Bronchial epithelial cell (primary cell): ENCODE data around the gene PHF19. TPM values are rescaled to one million over a fixed set of nuclear protein-coding genes. Genes with fewer than 3 reads are reported as not detected.
A peak's percentile ranks its signal among the peaks of the same experiment; 100 is the strongest.

Experiments used
- DNase-seq: peaks from one replicate; pipeline ENCODE4 v3.0.0-alpha.2; 2010; ENCODE audit warnings: low read depth
- FAIRE-seq: peaks from 2 replicates; lab custom pipeline; 2011; peaks lifted over from hg19 to GRCh38; lab: Jason Lieb, UNC
- H3K27me3 ChIP-seq: 2 replicates; pipeline ENCODE4 v1.5.1; 2011; ENCODE audit warnings: low read length; ENCODE audit not compliant: control insufficient read depth, insufficient read depth
- H3K36me3 ChIP-seq: 2 replicates; pipeline ENCODE4 v1.5.1; 2011; ENCODE audit warnings: low read length; ENCODE audit not compliant: control insufficient read depth, insufficient read depth
- H3K4me3 ChIP-seq: 2 replicates; pipeline ENCODE4 v1.5.1; 2011; ENCODE audit warnings: mild to moderate bottlenecking, low read depth, low read length, control low read depth
- total RNA-seq: library from RNA; depleted of rRNA; stranded (reverse); fragments of >200 nt; gene quantifications from 2 replicates; pipeline ENCODE4 v1.2.1, GENCODE V29; 2014
- TF ChIP-seq, protein P1 (sequence below): IDR thresholded peaks from 2 replicates; pipeline ENCODE4 v1.5.1; 2011; ENCODE audit warnings: mild to moderate bottlenecking, moderate library complexity, low read length, control low read depth, inconsistent platforms; ENCODE audit not compliant: insufficient read depth, severe bottlenecking

Gene PHF19
- total RNA-seq, 1 donor from 2014 or later, result 7.6 TPM

DNA sequence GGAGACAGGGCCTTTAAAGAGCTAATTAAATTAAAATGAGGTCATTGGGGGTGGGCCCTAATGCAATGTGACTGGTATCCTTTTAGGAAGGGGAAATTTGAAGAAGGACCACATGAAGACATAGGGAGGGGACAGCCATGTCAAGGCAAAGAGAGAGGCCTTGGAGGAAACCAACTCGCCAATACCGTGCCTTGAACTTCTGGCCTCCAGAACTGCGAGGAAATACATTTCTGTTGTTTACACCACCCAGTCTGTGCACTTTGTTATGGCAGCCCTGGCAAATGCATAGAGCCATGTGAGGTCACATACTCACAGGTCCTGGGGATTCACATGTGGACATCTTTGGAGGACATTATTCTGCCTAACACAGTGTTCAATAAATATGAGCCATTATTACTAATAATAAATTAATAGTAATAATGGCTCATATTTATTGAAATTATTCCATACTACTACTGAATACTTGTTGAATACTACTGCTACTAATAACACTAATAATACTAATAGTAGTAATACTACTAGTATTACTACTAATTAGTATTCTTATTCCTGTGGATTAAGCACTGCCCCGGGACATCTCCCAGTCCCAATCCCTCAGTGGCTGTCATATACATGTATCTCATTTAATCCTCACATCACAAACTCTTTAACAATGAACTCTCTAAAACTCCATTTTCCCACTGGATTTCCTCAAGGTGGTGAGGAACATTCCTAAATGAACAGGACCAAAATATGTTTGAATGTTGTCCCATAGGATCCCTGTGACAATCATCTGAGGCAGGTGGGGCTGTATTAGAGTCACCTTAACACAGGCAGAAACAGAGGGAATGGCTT, 41.2 kb upstream of the PHF19 start:
- H3K27me3 ChIP-seq, result no peaks in the 10 kb centered on the region
- no peak for FAIRE-seq
- TF ChIP-seq, protein P1, sequence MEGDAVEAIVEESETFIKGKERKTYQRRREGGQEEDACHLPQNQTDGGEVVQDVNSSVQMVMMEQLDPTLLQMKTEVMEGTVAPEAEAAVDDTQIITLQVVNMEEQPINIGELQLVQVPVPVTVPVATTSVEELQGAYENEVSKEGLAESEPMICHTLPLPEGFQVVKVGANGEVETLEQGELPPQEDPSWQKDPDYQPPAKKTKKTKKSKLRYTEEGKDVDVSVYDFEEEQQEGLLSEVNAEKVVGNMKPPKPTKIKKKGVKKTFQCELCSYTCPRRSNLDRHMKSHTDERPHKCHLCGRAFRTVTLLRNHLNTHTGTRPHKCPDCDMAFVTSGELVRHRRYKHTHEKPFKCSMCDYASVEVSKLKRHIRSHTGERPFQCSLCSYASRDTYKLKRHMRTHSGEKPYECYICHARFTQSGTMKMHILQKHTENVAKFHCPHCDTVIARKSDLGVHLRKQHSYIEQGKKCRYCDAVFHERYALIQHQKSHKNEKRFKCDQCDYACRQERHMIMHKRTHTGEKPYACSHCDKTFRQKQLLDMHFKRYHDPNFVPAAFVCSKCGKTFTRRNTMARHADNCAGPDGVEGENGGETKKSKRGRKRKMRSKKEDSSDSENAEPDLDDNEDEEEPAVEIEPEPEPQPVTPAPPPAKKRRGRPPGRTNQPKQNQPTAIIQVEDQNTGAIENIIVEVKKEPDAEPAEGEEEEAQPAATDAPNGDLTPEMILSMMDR, result no peak

DNA sequence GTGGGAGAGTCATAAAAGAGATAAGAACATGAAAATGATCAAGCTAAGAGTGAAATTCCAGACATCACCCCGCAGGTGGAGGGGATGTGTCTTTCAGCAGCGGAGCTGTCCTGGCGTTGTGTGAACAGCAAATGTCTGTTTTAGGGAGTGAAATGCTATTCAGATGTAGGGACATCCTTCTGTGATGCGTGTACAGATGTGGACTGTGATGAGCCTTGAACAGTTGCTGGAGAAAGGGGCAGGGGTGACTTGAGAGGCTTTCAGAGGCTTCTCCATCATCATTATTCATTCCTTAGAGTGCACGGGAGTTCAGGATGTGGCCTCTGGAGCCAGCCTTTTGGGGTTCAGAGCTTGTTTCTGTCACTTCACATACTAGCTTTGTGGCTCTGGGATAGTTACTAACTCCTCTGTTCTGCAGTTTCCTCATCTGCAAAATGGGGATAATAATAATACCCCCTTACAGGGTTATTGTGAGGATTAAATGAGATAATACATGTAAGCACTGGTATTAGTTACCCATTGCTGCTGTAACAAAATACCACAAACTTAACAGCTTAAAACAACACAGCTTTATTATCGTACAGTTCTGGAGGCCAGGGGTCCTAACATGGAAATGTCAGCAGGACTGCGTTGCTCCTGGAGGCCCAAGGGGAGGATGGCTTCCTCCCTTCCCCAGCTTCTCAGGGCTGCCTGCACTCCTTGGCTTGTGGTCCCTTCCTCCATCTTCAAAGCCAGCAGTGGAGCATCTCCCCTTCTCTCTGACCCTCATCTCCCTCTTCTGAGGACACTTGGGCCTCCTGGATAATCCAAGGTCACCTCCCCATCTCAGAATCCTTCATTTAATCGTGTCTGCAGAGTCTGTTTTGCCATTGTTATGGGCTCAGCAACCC, 40.2 kb upstream of the PHF19 start:
- no peak for FAIRE-seq
- no peaks in the 10 kb centered on the region for H3K27me3 ChIP-seq
- TF ChIP-seq, protein P1, result no peak
- H3K4me3 ChIP-seq, result no peak overlapping the region
- H3K36me3 ChIP-seq, result no peaks in the 10 kb centered on the region
- no peak for DNase-seq

More for the DNA sequence above, 41.2 kb upstream of the PHF19 start:
- no peak overlapping the region for H3K4me3 ChIP-seq
- H3K36me3 ChIP-seq, result no peaks in the 10 kb centered on the region
- DNase-seq, result no peak

DNA sequence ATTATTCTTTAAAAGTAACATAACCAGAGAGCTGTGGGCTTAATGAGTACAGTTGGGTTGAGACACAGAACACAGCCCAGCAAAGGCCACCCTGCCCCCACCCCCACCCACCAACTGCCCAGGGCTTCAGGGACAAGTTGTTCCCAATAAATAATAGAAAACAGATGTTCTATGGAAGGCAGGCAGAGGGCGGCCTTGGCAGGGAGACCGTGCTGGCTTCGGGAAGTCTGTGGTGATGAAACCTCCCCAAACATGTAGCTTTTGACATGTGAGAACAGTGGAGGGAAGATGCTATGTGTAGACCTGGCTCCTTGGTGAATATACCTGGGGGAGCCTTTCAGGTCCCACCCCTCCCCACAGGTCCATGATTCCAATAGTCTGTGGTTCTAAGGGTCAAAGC, 39.6 kb upstream of the PHF19 start:
- DNase-seq, result no peak
- TF ChIP-seq, protein P1, result peak; percentile 26
- Histone ChIP-seq H3K27me3 (no peaks in the 10 kb centered on the region), H3K36me3 (no peaks in the 10 kb centered on the region), H3K4me3 (no peak overlapping the region)
- no peak for FAIRE-seq

DNA sequence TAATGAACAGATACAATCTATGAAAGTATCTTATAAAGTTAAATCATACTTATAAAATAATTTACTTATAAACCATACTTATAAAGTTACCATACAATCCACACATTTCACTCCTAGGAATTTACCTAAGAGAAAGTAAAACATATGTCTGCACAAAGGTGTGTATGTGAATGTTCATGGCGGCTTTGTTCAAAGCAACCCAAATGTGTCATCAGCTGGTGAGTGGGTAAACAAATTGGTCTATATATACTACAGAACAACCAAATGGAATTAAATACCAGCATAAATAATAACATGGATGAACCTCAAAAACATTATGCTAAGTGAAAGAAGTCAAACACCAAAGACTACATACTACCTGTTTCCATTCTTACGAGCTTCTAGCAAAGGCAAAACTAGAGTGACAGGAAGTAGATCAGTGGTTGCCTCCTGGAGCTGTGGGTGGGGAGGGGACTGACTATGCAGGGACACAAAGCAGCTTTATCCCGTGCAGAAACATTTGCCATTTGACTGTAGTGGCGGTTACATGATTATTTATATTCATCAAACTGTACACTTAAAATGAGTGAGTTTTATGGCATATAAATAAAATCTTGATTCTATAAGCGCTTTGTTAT, 39.0 kb upstream of the PHF19 start:
- no peak for DNase-seq
- H3K27me3 ChIP-seq, result no peaks in the 10 kb centered on the region
- TF ChIP-seq, protein P1, result no peak
- H3K4me3 ChIP-seq, result no peak overlapping the region
- H3K36me3 ChIP-seq, result no peaks in the 10 kb centered on the region
- FAIRE-seq, result no peak

DNA sequence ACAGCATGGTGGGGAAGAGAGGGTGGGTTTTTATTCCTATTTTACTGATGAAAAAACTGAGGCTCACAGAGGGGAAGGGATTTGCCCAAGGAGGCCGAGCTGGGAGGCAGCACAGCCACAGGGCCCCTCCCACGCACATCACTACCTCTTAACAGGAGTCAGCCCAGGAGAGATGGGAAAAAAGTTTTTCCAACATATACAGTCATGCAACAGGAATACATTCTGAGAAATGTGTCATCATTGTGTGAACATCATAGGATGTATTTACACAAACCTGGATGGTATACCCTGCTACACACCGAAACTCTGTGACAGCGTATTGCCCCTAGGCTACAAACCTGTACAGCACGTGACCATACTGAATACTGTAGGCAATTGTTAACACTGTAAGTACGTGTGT, 38.0 kb upstream of the PHF19 start:
- TF ChIP-seq, protein P1, result no peak
- FAIRE-seq (no peak), DNase-seq (peak; percentile 98)
- Histone ChIP-seq H3K4me3 (no peak overlapping the region), H3K36me3 (no peaks in the 10 kb centered on the region), H3K27me3 (no peaks in the 10 kb centered on the region)
